Islet precursor cell (in vitro differentiated cells): ENCODE results near the gene TBCA.

Experiments
- DNase-seq: peaks from one replicate; pipeline ENCODE4 v3.0.0-alpha.2; 2018

TBCA gene

DNA sequence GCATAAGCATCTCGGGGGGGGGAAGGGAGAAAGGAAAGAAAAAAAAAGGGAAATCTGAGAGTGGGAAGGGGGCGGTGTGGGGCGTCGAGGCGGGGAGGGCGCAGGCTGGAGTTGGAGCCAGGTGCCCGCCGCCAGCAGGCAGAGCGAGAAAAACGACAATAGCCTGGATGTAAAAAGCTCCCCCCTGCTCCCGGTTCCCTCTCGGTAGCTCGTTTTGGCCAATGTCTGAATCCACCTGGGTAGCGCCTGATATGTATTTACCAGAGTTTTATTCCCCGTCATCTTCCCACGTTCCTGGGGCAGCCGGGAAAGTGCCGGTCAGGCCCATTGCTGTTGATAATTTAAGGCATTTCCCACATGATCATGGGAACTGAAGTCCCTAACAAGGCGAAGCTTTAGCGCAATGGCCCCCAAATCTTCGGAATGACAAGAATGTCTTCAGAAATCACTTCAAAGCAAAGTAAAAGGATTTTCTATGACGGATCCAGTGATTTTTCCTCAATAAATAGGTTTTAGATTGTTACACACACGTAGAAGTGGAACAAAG, 134.7 kb downstream of the TBCA start:
- no peak for DNase-seq
